HG02623 (cell line): Measurements from ENCODE around the gene GSTP1.
A peak's percentile ranks its signal among the peaks of the same experiment; 100 is the strongest.
"Not testable (repeated sequence)": the region's sequence is repeated elsewhere in the genome, so short reads cannot be mapped to it uniquely, and the experiment has no call there.

Source experiments
- ATAC-seq: cut with Tn5 transposase; IDR thresholded peaks from one replicate; pipeline ENCODE4 v1.9.1; 2021; ENCODE audit warnings: moderate library complexity; ENCODE audit not compliant: unreplicated experiment

Gene GSTP1

GRCh38 chr11:67583247-67584204 is at the start of gene GSTP1:
Gene GSTP1, plus strand, starts transcription at chr11:67583812. Its CDS starts 32 bp downstream, at chr11:67583844.
- ATAC-seq = peak; percentile 62

GRCh38 chr11:67534070-67534679 is 49.4 kb upstream of the GSTP1 start:
- no peak for ATAC-seq

GRCh38 chr11:67535561-67535960 is 48.1 kb upstream of the GSTP1 start:
- no peak for ATAC-seq

- no peak for ATAC-seq
Measured at GRCh38 chr11:67538306-67538705, 45.3 kb upstream of the GSTP1 start.

GRCh38 chr11:67538823-67539505 is 44.6 kb upstream of the GSTP1 start:
- no peak for ATAC-seq

GRCh38 chr11:67539550-67539949 is 44.1 kb upstream of the GSTP1 start:
- ATAC-seq = no peak

GRCh38 chr11:67541198-67541597 is 42.4 kb upstream of the GSTP1 start:
- no peak for ATAC-seq

- ATAC-seq = no peak
Measured at GRCh38 chr11:67542169-67542568, 41.4 kb upstream of the GSTP1 start.

GRCh38 chr11:67542971-67543370 is 40.6 kb upstream of the GSTP1 start:
- no peak for ATAC-seq

GRCh38 chr11:67543585-67543984 is 40.0 kb upstream of the GSTP1 start:
- no peak for ATAC-seq

GRCh38 chr11:67544616-67545242 is 38.9 kb upstream of the GSTP1 start:
- ATAC-seq = no peak

- ATAC-seq = no peak
Measured at GRCh38 chr11:67545280-67545679, 38.3 kb upstream of the GSTP1 start.

- not testable (repeated sequence) for ATAC-seq
Measured at GRCh38 chr11:67548112-67548511, 35.5 kb upstream of the GSTP1 start.

- ATAC-seq = no peak
Measured at GRCh38 chr11:67548555-67549110, 35.0 kb upstream of the GSTP1 start.

- ATAC-seq = no peak
Measured at GRCh38 chr11:67551127-67551526, 32.5 kb upstream of the GSTP1 start.

GRCh38 chr11:67551697-67552096 is 31.9 kb upstream of the GSTP1 start:
- ATAC-seq = not testable (repeated sequence)

- no peak for ATAC-seq
Measured at GRCh38 chr11:67556244-67556643, 27.4 kb upstream of the GSTP1 start.

GRCh38 chr11:67558084-67558772 is 25.4 kb upstream of the GSTP1 start:
- no peak for ATAC-seq

- no peak for ATAC-seq
Measured at GRCh38 chr11:67561971-67562619, 21.5 kb upstream of the GSTP1 start.
